Renal pelvis (tissue), 4 donors: ENCODE measurements around the gene ZDHHC4. TPM values are rescaled to one million over a fixed set of nuclear protein-coding genes. Genes with fewer than 3 reads are reported as not detected.
"Not testable (repeated sequence)": the region's sequence is repeated elsewhere in the genome, so short reads cannot be mapped to it uniquely, and the experiment has no call there.

Experiments used
- DNase-seq: peaks from one replicate; pipeline ENCODE4 v3.0.0-alpha.2; 2013
- polyA plus RNA-seq, 3 donors: library from polyadenylated mRNA; unstranded; fragments of 120-200 nt; gene quantifications; one replicate each; pipeline ENCODE4 v1.2.1, GENCODE V29; 2013; ENCODE audit not compliant: insufficient read length in 3 of 3

The ZDHHC4 gene
- polyA plus RNA-seq, 3 donors, result 75.6 to 83.1 (median 79.8) TPM

DNA sequence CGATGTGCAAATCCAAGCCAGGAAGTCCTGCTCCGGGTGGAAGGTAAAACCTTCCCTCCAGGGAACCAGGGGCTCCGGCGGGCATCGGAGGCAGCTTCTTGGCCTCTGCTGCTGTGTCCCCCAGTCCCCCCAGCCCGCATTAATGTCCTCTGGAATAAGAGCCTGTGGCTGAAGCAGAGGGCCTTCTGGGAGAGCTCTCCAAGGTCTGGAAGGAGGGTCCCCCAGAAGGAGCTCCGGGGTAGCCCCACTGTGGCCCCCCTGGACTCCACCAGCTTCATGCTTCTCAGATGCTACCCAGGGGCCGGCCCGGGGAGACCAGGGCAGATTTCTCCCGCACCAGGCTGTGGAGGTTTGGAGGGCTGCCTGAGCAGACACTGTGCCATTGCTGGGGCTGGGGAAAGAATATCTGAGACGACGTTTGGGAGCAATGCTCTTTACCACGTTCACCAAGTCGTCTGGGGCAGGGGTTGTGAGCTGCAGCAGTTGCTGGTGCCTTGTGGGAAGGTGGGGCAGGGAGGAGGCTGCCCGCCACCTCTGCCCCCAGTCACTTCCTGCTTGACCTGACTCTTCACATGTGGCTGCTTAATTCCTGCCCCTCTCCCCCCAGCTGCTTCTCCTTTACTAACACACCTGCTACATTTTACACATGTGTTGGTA, 46.5 kb downstream of the ZDHHC4 start:
- no peak for DNase-seq

GRCh38 chr7:6624246-6624611, 47.0 kb downstream of the ZDHHC4 start:
- no peak for DNase-seq

DNA sequence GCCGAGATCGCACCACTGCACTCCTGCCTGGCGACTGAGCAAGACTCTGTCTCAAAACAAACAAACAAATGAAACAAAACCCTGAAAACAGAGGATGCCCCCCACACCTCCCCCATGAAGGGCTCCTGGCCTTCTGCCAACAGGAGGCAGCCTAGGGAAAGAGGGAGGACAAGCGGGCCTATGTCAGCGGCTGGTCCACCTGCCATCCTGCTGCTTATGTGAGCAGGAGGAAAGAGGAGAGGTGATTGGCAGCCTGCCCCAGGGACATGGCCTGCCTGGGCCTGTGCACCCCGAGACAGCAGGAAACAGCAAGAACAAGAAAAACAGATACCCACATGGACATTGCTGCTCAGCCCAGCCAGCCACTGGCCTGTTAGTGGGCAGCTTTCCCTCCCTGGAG, 50.8 kb downstream of the ZDHHC4 start:
- no peak for DNase-seq

GRCh38 chr7:6630007-6630849, 53.0 kb downstream of the ZDHHC4 start:
- no peak for DNase-seq

- DNase-seq, result no peak
These were observed 54.4 kb downstream of the ZDHHC4 start for GRCh38 chr7:6631605-6632004.

DNA sequence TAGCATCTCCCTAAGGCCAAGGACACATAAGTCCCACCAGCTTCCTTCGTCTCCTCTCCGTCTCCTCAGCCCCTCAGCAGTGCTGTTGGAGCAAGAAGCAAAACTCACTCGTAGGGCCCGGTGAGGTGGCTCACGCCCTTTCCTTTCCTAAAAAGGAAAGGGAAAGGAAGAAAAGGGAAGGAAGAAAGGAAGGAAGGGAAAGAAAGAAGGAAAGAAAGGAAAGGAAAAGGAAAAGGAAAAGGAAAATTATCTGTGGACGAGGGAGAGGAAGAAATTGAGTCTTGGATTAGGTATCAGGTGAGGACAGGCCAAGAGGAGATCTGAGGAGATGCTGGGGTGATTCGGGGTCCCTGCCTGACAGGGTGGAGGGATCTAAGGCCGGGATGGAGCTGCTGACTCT, 56.8 kb downstream of the ZDHHC4 start:
- DNase-seq, result no peak

- not testable (repeated sequence) for DNase-seq
These were observed 57.7 kb downstream of the ZDHHC4 start for GRCh38 chr7:6634971-6635370.

DNA sequence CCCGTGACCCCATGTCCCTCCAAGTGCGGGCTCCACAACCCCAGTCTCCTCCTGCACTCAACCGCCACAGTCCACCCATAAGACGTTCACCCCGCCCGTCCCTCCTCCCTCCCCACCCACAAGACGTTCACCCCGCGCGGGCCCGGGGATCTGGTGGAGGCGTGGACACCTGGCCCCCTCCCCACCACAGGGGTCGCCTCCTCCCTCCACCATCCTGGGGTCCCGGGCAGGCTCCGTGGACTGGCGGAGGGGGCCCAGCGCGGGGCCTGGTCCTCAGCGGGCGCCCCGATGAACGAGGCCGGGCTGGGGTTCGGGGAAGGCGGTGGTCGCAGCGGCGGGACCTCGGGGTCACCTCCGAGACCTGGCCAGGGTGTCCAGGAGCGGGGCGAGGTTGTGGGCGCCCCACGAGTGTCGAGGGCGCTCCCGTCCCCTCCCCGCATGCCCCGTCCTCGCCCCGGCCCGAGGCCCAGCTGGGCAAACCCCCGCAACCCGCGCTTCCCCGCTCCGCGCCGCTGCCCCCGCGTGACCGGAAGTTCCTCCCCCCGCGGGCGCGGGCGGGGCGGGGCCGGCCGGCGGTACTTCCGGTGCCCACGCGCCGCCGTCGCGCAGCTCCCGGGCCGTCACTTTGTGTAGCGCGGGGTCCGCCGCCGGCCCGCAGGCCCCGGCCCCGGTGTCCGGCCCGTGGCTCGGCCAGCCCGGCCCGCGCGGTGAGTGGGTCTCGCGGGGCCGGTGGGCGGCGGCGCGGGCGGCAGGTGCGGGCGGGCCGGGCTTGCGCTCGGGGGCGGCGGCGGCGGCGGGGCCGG, 59.7 kb downstream of the ZDHHC4 start, which contains the start of gene ZNF316:
TSS of gene ZNF316 (plus strand) at position 578 of the 803 bp plus-strand sequence. CDS start 5,092 bp downstream, outside the sequence.
- peak; percentile 49 for DNase-seq

- DNase-seq, result no peak
These were observed 60.4 kb downstream of the ZDHHC4 start for GRCh38 chr7:6637544-6638229.

Other genes starting within 250 kb of the ZDHHC4 start
- 10 to 100 TPM; 20.1 to 23.6 (median 21.2) TPM for gene FAM220A, start 228.5 kb upstream of the ZDHHC4 start, polyA plus RNA-seq
- 100 to 1,000 TPM; 265 to 288 (median 271) TPM for gene RAC1, start 202.9 kb upstream of the ZDHHC4 start, polyA plus RNA-seq
- 10 to 100 TPM; 17.5 to 20.5 (median 20.2) TPM for gene DAGLB, start 129.5 kb upstream of the ZDHHC4 start, polyA plus RNA-seq
- 100 to 1,000 TPM; 177 to 192 (median 186) TPM for gene KDELR2, start 93.3 kb upstream of the ZDHHC4 start, polyA plus RNA-seq
- 1 to 10 TPM in 1 of 3 donors, under 1 TPM in 2; 0.63 to 1.3 (median 0.90) TPM for gene GRID2IP, start 26.0 kb upstream of the ZDHHC4 start, polyA plus RNA-seq
- gene INTS15, start 12.6 kb downstream of the ZDHHC4 start, polyA plus RNA-seq, result 10 to 100 TPM; 37.3 to 47.6 (median 40.5) TPM
- 10 to 100 TPM; 14.7 to 19.7 (median 17.6) TPM for gene ZNF853, start 38.2 kb downstream of the ZDHHC4 start, polyA plus RNA-seq
- 10 to 100 TPM; 45.1 to 58.2 (median 54.4) TPM for gene ZNF316, start 59.9 kb downstream of the ZDHHC4 start, polyA plus RNA-seq
- gene ZNF12, start 129.5 kb downstream of the ZDHHC4 start, polyA plus RNA-seq, result 10 to 100 TPM; 35.1 to 39.4 (median 37.2) TPM
- gene RSPH10B2, start 176.6 kb downstream of the ZDHHC4 start, polyA plus RNA-seq, result 1 to 10 TPM; 1.5 to 2.0 (median 1.5) TPM
- gene CCZ1B, start 248.8 kb downstream of the ZDHHC4 start, polyA plus RNA-seq, result 100 to 1,000 TPM in 1 of 3 donors, 10 to 100 TPM in 2; 51.2 to 102 (median 81.6) TPM